Natural killer cell (primary cell): ENCODE measurements around the gene SYNE2. TPM values are rescaled to one million over a fixed set of nuclear protein-coding genes. Genes with fewer than 3 reads are reported as not detected.
A peak's percentile ranks its signal among the peaks of the same experiment; 100 is the strongest.

Experiments
- ATAC-seq, 3 donors: fragments of 150-1000 bp in 2 of 3; fragments of 200-7000 bp in 1 of 3; cut with Tn5 transposase; 1 replicate in 1 of 3; 2 replicates in 2 of 3; pipeline ENCODE4 v1.10.0; 2021; ENCODE audit warnings: mild to moderate bottlenecking in 2 of 3, moderate library complexity in 2 of 3
- DNase-seq, 2 donors: peaks; one replicate each; pipeline versions ENCODE4 v3.0.0 to v3.0.0-alpha.2; 2013 to 2021; ENCODE audit warnings: mixed read lengths in 1 of 2
- H3K27ac ChIP-seq: one replicate; pipeline ENCODE4 v1.5.1; 2013; ENCODE audit warnings: mild to moderate bottlenecking, low read length
- H3K27me3 ChIP-seq: one replicate; pipeline ENCODE4 v1.6.1; 2013; ENCODE audit warnings: low read length; ENCODE audit not compliant: control insufficient read depth, insufficient read depth
- H3K36me3 ChIP-seq: one replicate; pipeline ENCODE4 v1.6.1; 2013; ENCODE audit warnings: low read length; ENCODE audit not compliant: control insufficient read depth, insufficient read depth
- H3K4me1 ChIP-seq: one replicate; pipeline ENCODE4 v1.6.1; 2013; ENCODE audit warnings: low read length; ENCODE audit not compliant: control insufficient read depth, insufficient read depth
- H3K4me3 ChIP-seq: one replicate; pipeline ENCODE4 v1.5.1; 2013; ENCODE audit warnings: low read length
- H3K9me3 ChIP-seq: one replicate; pipeline ENCODE4 v1.6.1; 2013; ENCODE audit warnings: low read length; ENCODE audit not compliant: control insufficient read depth, insufficient read depth
- H3K27ac Mint-ChIP-seq, 2 donors: one replicate each; pipeline ENCODE4 v1.8.0; 2022; ENCODE audit warnings: mild to moderate bottlenecking in 2 of 2, mixed read lengths in 2 of 2, moderate library complexity in 1 of 2
- H3K27me3 Mint-ChIP-seq, 2 donors: one replicate each; pipeline ENCODE4 v1.8.0; 2022; ENCODE audit warnings: low read depth in 2 of 2, mixed read lengths in 2 of 2
- H3K36me3 Mint-ChIP-seq: one replicate; pipeline ENCODE4 v1.8.0; 2022; ENCODE audit warnings: mixed read lengths
- H3K4me1 Mint-ChIP-seq, 2 donors: one replicate each; pipeline ENCODE4 v1.8.0; 2022; ENCODE audit warnings: mixed read lengths in 2 of 2
- H3K4me3 Mint-ChIP-seq: one replicate; pipeline ENCODE4 v1.8.0; 2022; ENCODE audit warnings: mild to moderate bottlenecking, moderate library complexity, mixed read lengths
- H3K9me3 Mint-ChIP-seq, 2 donors: one replicate each; pipeline ENCODE4 v1.8.0; 2022; ENCODE audit warnings: mixed read lengths in 2 of 2
- WGBS: methylation state at CpG from one replicate; pipeline ENCODE4 v1.1.7; 2013; ENCODE audit warnings: missing lambda C conversion rate; ENCODE audit not compliant: insufficient coverage; 5-methylcytosine and 5-hydroxymethylcytosine counted together
- intact Hi-C: fragments of 100-400 bp; cut with micrococcal nuclease; formaldehyde crosslinking; loops from one replicate; pipeline ENCODE4 v1.14.2; 2022
- total RNA-seq, 4 donors: library from RNA; stranded (reverse); fragments of 120-200 nt in 1 of 4; gene quantifications; one replicate each; pipeline versions ENCODE4 v1.2.3 to v1.2.4, GENCODE V29; 2013 to 2022
- TF ChIP-seq, protein P1 (sequence below): fragments of 200-600 bp; IDR thresholded peaks from one replicate; pipeline ENCODE4 v1.8.0; 2022; ENCODE audit warnings: antibody characterized with exemption

Gene SYNE2
- total RNA-seq, 3 donors from 2014 or later (not counting 1 experiment from before 2014, with no cell fraction given) = 325 to 434 (median 373) TPM

DNA sequence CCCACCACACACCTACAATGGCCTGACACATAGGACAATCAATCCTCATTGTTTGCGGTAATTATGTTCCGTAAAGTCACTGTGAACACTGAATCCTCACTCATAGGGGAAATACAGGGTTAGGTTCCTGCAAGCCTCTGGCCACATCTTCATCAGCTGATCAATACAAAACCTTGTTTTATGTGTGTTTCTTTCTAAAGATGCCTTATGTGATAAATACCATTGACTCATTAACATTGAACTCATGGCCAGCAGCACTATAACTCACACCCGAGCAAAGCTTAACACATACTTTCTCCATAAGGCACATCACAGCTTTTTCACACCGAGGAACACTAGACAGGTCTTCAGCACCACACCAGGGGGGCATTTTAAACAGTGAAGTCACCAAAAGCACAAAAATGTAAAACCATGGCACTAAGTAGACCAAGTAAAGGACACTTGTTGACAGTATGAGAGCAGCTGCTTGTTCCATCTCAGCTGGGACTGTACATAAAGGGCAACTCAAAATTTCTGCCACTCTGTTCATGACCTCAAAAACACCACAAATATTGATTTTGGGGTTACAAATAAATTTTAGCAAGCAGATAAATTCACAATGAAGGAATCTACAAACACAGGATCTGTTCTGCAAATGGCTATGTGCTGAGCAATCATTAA lies 380.9 kb downstream of the SYNE2 start:
- Mint-ChIP-seq H3K27me3 (no peaks in the 10 kb centered on the region), H3K4me3 (no peak overlapping the region), H3K36me3 (peaks cover 2% of the 10 kb centered on the region), H3K27ac (peak overlapping the region; percentile 39 to 48), H3K9me3 (no peaks in the 10 kb centered on the region), H3K4me1 (peaks cover 8 to 9% of the 10 kb centered on the region in 2 donors)
- no peaks in the 10 kb centered on the region for H3K9me3 ChIP-seq
- DNase-seq = no peak
- H3K4me1 ChIP-seq = peaks cover 22% of the 10 kb centered on the region
- H3K27ac ChIP-seq = no peak overlapping the region
- no peaks in the 10 kb centered on the region for H3K27me3 ChIP-seq
- TF ChIP-seq, protein P1, sequence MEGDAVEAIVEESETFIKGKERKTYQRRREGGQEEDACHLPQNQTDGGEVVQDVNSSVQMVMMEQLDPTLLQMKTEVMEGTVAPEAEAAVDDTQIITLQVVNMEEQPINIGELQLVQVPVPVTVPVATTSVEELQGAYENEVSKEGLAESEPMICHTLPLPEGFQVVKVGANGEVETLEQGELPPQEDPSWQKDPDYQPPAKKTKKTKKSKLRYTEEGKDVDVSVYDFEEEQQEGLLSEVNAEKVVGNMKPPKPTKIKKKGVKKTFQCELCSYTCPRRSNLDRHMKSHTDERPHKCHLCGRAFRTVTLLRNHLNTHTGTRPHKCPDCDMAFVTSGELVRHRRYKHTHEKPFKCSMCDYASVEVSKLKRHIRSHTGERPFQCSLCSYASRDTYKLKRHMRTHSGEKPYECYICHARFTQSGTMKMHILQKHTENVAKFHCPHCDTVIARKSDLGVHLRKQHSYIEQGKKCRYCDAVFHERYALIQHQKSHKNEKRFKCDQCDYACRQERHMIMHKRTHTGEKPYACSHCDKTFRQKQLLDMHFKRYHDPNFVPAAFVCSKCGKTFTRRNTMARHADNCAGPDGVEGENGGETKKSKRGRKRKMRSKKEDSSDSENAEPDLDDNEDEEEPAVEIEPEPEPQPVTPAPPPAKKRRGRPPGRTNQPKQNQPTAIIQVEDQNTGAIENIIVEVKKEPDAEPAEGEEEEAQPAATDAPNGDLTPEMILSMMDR = no peak
- no peak for ATAC-seq
- no peak overlapping the region for H3K4me3 ChIP-seq
- intact Hi-C loops = no loop called here
- 100% methylated on average over 4 of the region's 4 CpGs for WGBS
- H3K36me3 ChIP-seq = peaks cover 4% of the 10 kb centered on the region

DNA sequence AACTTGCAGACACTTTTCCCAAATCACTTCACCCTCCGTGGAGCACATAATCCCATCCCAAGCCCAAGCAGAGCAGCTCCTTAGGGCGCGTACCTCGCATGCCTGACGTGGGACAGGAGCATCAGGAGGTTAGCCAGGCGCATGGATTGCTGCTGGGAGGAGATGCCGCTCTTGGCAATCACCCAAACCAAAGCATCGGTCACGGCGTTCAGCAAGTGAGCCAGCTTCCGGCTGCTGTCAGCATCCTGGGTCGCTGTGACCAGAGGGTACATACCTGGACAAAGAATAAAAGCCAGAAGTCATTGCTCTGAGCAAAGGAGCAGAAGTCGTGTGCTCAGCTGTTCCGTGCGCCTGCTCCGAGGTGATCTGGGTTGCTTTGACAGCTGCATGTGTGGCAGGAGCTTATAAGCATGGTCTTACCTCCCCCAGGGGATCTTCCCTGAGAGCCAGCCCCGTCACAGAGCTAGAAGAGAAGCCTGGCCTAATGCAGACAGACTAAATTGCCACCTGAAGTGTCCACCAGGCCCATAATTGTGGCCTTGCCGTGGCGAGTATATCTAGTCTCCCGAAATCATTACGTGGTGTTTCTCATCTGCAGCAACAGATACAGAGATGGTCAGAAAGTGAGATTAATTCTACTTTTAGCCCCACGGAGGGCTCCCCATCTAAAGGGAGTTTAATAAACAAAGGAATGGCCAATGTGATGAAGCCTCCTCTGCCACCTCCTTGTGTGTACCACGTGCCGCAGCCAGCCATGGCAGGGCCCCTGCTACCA lies 382.3 kb downstream of the SYNE2 start:
- Histone ChIP-seq H3K27me3 (no peaks in the 10 kb centered on the region), H3K4me1 (peaks cover 22% of the 10 kb centered on the region), H3K36me3 (no peaks in the 10 kb centered on the region), H3K4me3 (no peak overlapping the region), H3K27ac (peak overlapping the region; percentile 83), H3K9me3 (no peaks in the 10 kb centered on the region)
- TF ChIP-seq, protein P1 = no peak
- Mint-ChIP-seq H3K36me3 (no peaks in the 10 kb centered on the region), H3K27ac (peak overlapping the region; percentile 39 to 69), H3K27me3 (no peaks in the 10 kb centered on the region), H3K4me1 (peaks cover 8 to 9% of the 10 kb centered on the region in 2 donors), H3K9me3 (no peaks in the 10 kb centered on the region), H3K4me3 (no peak overlapping the region)
- intact Hi-C loops = no loop called here
- ATAC-seq = peak in 1 of 3 donors; percentile 16
- no peak for DNase-seq
- WGBS = 81% methylated on average over 24 of the region's 24 CpGs

DNA sequence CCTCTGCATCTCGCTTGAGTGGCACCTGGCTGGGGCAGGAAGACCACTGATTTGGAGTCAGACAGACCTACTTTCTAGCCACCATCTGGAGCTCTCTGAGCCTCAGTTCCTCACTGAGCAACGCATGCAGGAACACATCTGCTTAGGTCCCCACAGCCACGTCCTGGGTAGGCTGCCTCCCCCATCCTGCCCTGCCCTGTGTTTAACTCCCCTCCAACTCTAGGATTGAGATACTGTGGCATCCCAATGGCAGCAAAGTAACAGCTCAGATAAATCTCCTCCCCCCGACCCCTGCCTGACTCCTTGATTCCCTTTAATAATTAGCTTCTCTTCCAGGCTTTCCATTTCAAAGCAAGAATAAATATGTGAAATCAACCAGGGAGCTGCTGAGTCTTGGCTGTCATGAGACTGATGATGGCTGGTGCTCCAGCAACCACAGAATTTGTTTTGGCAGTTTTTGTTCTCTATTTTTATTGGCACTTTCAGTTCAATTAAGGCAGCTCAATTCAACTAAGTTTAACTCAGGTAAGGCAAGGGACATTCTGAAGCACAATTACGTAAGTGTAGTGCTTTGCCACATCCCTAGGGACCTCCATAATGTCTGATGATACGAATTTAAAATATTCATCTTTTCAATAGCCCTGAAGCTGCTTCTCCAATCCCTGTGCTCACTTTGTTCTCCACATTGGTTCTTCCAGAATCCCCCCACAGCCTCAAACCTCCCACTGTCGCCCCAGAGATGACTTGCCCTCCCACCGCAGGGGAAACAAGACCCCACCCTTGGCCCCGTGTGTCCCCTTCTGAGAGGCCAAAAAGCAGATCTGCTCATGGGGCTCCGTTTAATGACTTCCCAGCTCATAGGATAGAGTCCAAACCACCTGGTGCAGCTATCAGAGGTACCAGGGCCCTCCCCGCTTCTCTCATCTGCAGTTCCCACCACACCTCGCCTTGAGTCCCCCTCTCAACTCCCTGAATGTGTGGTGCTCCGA lies 383.1 kb downstream of the SYNE2 start:
- peak overlapping the region; percentile 83 for H3K27ac ChIP-seq
- H3K36me3 Mint-ChIP-seq = no peaks in the 10 kb centered on the region
- intact Hi-C loops = no loop called here
- no peak overlapping the region for H3K4me3 ChIP-seq
- peaks cover 0 to 3% of the 10 kb centered on the region in 2 donors for H3K27me3 Mint-ChIP-seq
- peaks cover 22% of the 10 kb centered on the region for H3K4me1 ChIP-seq
- no peaks in the 10 kb centered on the region for H3K9me3 ChIP-seq
- peak in 1 of 3 donors; percentile 23 for ATAC-seq
- peaks cover 8 to 9% of the 10 kb centered on the region in 2 donors for H3K4me1 Mint-ChIP-seq
- TF ChIP-seq, protein P1 = no peak
- no peak for DNase-seq
- no peak overlapping the region for H3K4me3 Mint-ChIP-seq
- H3K27ac Mint-ChIP-seq = peak overlapping the region; percentile 68 to 69
- H3K27me3 ChIP-seq = no peaks in the 10 kb centered on the region
- H3K9me3 Mint-ChIP-seq = no peaks in the 10 kb centered on the region
- no peaks in the 10 kb centered on the region for H3K36me3 ChIP-seq
- 60% methylated on average over 13 of the region's 13 CpGs for WGBS
